22Rv1 (cell line): Measurements from ENCODE around the gene S100A16.
"Not testable (repeated sequence)": the region's sequence is repeated elsewhere in the genome, so short reads cannot be mapped to it uniquely, and the experiment has no call there.

Experiments
- CTCF ChIP-seq: fragments of 450-650 bp; IDR thresholded peaks from 2 replicates; pipeline ENCODE4 v1.5.1; 2017; ENCODE audit warnings: mild to moderate bottlenecking
- ZFX ChIP-seq: fragments of 450-650 bp; IDR thresholded peaks from 2 replicates; pipeline ENCODE4 v1.6.1; 2017; ENCODE audit warnings: antibody characterized with exemption, borderline replicate concordance

GRCh38 chr1:153588033-153588432 lies 24.9 kb downstream of the S100A16 start:
- TF ChIP-seq CTCF, ZFX: not testable (repeated sequence)
